Stimulated activated CD8-positive, alpha-beta memory T cell treated with anti-CD3 and anti-CD28 coated beads, Interleukin-15, amount 100 ng/mL, for 1 hour (primary cell): Measurements from ENCODE around the gene RPS14.
"Not testable (repeated sequence)": the region's sequence is repeated elsewhere in the genome, so short reads cannot be mapped to it uniquely, and the experiment has no call there.

Experiments used
- DNase-seq: peaks from one replicate; pipeline ENCODE4 v3.0.0-alpha.2; 2020; ENCODE audit warnings: low read depth

Gene RPS14

DNA sequence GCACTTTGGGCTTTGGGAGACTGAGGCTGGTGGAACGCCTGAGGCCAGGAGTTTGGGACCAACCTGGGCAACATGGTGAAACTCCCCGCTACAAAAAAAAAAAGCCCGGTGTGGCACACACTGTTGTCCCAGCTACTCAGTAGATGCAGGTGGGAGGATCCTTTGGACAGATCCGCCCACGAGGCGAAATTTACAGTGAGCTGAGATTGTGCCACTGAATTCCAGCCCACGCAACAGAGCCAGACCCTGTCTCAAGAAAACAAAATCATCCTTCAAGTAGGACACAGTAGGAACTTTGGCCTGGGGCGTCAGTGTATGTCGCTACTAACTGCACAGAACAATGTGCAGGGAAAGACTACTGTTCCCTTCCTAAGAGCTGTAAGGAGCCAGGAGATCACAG, 4.8 kb downstream of the RPS14 start:
- no peak for DNase-seq

DNA sequence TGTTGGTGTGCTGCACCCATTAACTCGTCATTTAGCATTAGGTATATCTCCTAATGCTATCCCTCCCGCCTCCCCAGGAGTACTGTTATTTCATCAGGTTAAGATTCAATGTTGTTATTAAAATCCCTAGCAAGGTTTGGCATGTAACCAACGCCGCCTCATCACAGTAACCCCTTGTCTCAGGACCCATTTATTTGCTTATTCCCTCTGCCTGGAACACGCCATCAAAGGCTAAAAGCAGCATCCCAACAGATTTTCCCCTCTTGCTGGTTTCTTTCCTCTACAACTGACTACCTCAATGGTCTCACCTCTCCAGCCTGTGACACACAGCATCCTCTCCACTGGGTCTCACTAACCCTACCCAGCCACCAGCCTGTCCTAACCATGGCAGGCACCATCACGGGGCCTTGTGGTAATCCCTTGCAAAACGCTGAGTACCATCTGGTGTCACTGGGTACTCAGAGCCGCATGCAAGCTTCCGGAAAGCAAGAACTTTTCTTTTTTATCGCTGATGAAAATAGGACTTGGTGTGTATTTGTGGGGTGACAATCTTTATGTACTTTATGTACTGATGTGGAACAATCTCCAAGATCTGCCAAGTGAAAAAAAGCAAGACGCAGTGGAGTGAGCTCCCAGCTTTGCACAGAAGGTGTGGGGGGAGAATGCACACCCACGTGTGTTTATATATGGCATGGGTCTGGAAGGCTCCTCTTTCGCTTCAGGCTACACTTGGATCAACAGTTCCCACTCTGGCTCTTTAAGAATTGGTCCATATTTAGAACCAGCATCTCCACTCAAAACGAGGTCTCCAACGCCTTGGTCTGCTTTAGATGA, 6.1 kb downstream of the RPS14 start:
- no peak for DNase-seq

DNA sequence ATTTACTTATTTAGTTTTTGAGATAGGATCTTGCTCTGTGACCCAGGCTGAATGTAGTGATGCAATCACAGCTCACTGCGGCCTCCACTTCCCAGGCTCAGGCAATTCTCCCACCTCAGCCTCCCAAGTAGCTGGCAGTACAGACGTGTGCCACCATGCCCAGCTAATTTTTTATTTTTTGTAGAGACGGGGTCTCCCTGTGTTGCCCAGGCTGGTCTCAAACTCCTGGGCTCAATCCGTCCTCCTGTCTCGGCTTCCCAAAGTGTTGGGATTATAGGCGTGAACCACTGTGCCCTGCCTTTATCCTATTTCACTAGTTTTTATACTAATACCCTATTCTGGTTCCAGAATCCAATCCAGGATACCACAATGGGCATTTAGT, 6.8 kb downstream of the RPS14 start:
- no peak for DNase-seq

DNA sequence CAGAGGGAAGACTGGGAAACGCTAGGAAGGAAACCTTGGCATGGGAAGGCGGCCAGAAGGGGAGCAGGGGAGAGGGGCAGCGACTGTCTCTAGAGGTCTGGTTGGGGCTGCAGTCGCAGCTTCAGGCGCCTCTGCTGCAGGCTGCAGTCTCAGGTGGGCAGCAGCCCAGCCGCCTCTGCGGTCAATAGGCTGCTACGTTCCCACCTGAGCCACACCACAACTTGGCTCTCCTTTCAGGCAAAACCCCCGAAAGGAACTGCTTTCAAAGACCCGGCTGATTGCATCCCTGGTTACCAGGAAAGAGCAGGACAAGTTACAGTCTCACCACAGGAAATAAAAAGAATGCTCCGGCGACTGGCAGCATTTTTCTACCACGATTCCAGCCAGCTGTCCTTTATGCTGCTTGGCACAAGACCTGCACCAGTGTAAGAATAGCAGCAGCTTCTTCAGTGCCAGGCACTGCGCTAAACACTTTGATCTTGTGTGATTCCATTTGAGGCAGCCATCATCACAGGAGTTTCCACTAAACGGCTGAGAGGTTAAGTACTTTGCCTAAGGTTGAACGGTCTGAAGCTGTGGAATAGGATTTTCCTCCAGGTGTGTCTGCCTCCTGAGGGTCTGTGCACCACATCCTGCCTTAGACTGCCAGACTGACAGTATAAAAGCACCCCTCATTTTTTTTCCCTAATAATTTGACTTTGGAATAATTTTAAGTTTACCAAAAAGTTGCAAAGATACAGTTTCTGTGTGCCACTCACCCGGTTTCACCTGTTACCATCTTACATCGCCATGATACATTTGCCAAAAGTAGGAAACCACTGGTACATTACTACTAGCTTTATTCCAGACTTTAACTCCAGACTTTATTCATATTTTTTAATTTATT, 7.5 kb downstream of the RPS14 start:
- DNase-seq: no peak

DNA sequence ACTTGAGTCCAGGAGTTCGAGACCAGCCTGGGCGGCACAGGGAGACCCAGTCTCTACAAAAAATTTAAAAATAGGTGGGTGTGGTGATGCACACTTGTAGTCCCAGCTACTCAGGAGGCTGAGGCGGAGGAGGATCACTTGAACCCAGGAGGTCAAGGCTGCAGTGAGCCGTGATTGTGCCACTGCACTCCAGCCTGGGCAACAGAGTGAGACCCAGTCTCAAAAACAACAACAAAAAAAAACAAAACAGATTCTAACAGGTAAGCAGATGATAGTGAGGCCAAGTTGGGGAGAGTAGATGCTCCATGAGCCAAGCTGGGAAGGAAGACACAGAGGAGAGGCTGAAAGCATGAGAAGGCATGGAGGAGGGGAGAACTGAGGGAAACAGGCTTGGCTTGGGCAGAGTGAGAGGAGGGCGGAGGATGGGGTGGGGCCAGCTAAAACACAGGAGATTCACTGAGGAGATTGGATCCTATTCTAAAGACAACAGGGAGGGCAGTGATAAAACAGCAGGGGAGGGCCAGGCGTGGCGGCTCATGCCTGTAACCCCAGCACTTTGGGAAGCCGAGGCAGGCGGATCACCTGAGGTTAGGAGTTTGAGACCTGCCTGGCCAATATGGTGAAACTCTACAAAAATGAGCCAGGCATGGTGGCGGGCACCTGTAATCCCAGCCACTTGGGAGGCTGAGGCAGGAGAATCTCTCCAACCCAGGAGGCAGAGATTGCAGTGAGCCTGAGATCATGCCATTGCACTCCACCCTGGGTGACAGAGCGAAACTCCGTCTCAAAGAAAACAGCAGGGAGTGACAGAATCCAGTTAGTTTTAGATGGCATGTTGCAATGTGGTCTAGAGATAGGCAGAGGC, 8.4 kb downstream of the RPS14 start:
- no peak for DNase-seq

DNA sequence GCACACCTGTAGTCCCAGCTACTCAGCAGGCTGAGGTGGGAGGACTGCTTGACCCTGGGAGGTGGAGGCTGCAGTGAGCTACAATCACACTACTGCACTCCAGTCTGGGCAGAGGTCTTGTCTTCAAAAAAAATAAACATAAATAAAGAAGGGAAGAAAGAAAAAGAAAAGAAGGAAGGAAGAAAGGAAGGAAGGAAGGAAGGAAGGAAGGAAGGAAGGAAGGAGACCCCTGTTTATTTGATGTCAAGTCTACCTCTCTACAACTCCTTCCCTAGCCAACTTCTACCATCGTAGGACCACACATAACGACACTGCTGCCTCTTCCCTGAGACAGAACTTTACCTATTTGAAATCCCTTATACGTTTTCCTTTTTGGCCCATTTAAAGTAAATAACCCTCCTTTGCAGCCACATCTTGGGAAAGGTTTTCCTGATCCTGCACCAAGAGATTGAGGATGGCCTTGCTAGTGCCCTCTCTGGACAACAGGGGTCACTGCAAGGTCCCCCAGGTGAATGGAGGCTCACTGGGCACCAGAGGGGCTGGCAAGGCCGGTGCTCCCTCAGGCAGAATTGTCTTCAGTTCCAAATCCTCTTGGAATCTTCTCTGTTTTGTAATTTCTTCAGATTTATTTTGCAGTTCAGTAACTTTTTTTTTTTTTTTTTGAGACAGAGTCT, 10.5 kb downstream of the RPS14 start:
- no peak for DNase-seq

GRCh38 chr5:150436141-150436680, 13.3 kb downstream of the RPS14 start:
- DNase-seq: peak; percentile 89

- DNase-seq: no peak
Measured at GRCh38 chr5:150434464-150434863, 15.1 kb downstream of the RPS14 start.

DNA sequence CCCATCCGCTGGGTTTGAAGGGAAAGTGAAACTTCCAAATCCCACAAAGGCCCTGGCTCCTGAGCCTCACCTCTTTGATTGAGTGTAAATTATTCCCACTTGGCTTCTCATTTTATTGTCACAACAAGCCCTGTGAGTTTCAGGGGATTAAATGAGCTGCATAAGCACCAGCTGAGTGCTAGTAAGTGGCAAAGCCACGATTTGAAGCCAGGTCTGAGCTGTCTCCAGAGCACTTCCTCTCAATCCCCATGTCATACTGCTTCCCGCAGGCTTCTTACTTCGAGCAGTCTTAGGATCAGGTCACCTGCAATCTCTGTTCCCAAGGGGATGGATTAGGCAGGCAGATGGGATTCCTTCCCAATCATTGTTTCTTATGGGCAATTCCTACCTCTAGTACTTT, 18.0 kb downstream of the RPS14 start:
- no peak for DNase-seq

- DNase-seq: no peak
Measured at GRCh38 chr5:150431048-150431447, 18.5 kb downstream of the RPS14 start.

GRCh38 chr5:150429410-150429873, 20.1 kb downstream of the RPS14 start:
- no peak for DNase-seq

DNA sequence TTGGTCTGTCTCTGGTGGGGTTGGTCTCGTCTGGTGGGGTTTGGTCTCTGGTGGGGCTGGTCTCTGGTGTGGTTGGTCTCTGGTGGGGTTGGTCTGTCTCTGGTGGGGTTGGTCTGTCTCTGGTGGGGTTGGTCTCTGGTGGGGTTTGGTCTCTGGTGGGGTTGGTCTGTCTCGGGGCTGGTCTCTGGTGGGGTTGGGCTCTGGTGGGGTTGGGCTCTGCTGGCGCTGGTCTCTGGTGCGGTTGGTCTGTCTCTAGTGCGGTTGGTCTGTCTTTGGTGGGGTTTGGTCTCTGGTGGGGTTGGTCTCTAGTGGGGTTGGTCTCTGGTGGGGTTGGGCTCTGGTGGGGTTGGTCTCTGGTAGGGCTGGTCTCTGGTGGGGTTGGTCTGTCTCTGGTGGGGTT, 20.6 kb downstream of the RPS14 start:
- DNase-seq: no peak

DNA sequence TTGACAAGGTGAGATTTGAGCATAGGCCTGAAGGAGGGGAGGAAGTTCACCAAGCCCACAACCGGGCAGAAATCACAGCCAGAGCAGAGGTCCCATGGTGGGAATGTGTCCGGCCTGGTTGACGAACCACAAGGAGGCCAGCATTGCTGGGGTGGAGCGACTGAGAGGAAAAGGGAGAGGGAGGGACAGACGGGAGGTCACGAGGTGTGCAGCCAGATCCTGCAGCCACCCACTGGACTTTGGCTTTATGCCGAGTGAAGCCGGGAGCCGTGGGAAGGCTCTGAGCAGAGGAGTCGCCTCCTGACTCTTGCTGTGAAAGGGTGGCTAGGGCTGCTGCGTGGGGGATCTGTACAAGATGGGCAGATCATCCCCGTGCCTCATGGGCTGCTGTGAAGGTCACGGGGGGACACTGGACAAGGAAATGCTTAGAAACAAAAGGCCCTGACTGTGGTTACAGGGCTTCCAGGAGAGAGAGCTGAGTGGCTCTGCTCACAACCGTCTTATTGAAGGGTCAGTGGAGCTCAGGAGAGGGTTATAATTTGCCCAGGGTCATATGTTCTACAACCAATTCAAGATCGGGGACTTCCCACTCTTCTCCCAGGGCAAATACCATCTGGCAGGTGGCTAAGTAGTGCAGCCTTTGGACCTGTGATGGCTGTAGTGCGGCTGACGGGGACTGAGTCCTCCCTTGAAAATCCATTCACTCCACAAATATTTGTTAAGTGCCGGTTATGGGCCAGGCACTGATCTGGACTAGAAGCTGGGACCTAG, 21.2 kb downstream of the RPS14 start:
- no peak for DNase-seq

- DNase-seq: not testable (repeated sequence)
Measured at GRCh38 chr5:150426165-150426564, 23.4 kb downstream of the RPS14 start.

GRCh38 chr5:150422758-150423157, 26.8 kb downstream of the RPS14 start:
- no peak for DNase-seq

GRCh38 chr5:150422075-150422474, 27.5 kb downstream of the RPS14 start:
- no peak for DNase-seq

GRCh38 chr5:150419630-150420270, 29.8 kb downstream of the RPS14 start:
- DNase-seq: no peak

GRCh38 chr5:150413902-150414790, 35.4 kb downstream of the RPS14 start:
- DNase-seq: not testable (repeated sequence)
